Common myeloid progenitor, CD34-positive (primary cell): ENCODE data around the gene KRT28.
"Not testable (repeated sequence)": the region's sequence is repeated elsewhere in the genome, so short reads cannot be mapped to it uniquely, and the experiment has no call there.

Experiments
- CTCF ChIA-PET: fragments of 350-600 bp; sonication (Branson Sonifier 250); formaldehyde crosslinking; loops from one replicate; lab custom pipeline; 2021; ENCODE audit warnings: antibody characterized with exemption; lab: Charles Lee
- POLR2A ChIA-PET: fragments of 350-600 bp; sonication (Branson Sonifier 250); formaldehyde crosslinking; loops from one replicate; lab custom pipeline; 2021; ENCODE audit warnings: antibody characterized with exemption; lab: Charles Lee
- DNase-seq, 3 donors: peaks; one replicate each; pipeline versions ENCODE4 v3.0.0 to v3.0.0-alpha.2; 2013
- H3K27ac ChIP-seq, 2 experiments: 1 replicate in 1 of 2; 2 replicates in 1 of 2; pipeline ENCODE4 v1.7.0; 2013; ENCODE audit warnings: inconsistent platforms in 2 of 2, low read length in 2 of 2, mild to moderate bottlenecking in 2 of 2, low read depth in 1 of 2, moderate library complexity in 1 of 2; ENCODE audit not compliant: severe bottlenecking in 2 of 2, insufficient read depth in 1 of 2, poor library complexity in 1 of 2
- H3K27me3 ChIP-seq, 5 experiments: replicated peaks in 2 of 5; 1 replicate in 3 of 5; 2 replicates in 2 of 5; pipeline versions ENCODE4 v1.6.1 to v1.7.0; 2013; ENCODE audit warnings: low read length in 4 of 5, mild to moderate bottlenecking in 2 of 5, moderate library complexity in 2 of 5, inconsistent platforms in 1 of 5; ENCODE audit not compliant: insufficient read depth in 5 of 5, control insufficient read depth in 4 of 5
- H3K36me3 ChIP-seq, 4 experiments: 1 replicate in 2 of 4; 2 replicates in 2 of 4; pipeline versions ENCODE4 v1.6.1 to v1.7.0; 2013; ENCODE audit warnings: low read length in 3 of 4, control low read depth in 1 of 4, mild to moderate bottlenecking in 1 of 4; ENCODE audit not compliant: control insufficient read depth in 4 of 4, insufficient read depth in 4 of 4
- H3K4me1 ChIP-seq, 4 experiments: 1 replicate in 3 of 4; 2 replicates in 1 of 4; pipeline versions ENCODE4 v1.6.1 to v1.7.1; 2013; ENCODE audit warnings: low read length in 3 of 4, mild to moderate bottlenecking in 3 of 4, control low read depth in 1 of 4, inconsistent platforms in 1 of 4, moderate library complexity in 1 of 4; ENCODE audit not compliant: control insufficient read depth in 4 of 4, insufficient read depth in 4 of 4; ENCODE audit errors: control extremely low read depth in 1 of 4
- H3K4me3 ChIP-seq, 7 experiments: 1 replicate in 4 of 7; 2 replicates in 3 of 7; pipeline versions ENCODE4 v1.5.1 to v1.7.0; 2013; ENCODE audit warnings: mild to moderate bottlenecking in 7 of 7, low read length in 6 of 7, moderate library complexity in 6 of 7, inconsistent platforms in 2 of 7, low read depth in 2 of 7, control low read depth in 1 of 7; ENCODE audit not compliant: insufficient read depth in 4 of 7, control insufficient read depth in 1 of 7; ENCODE audit errors: extremely low read depth in 1 of 7
- H3K9me3 ChIP-seq, 5 experiments: 1 replicate in 4 of 5; 2 replicates in 1 of 5; pipeline versions ENCODE4 v1.6.1 to v1.7.1; 2013; ENCODE audit warnings: low read length in 4 of 5, mild to moderate bottlenecking in 2 of 5, inconsistent platforms in 1 of 5, low read depth in 1 of 5, moderate library complexity in 1 of 5; ENCODE audit not compliant: control insufficient read depth in 4 of 5, insufficient read depth in 2 of 5; ENCODE audit errors: control extremely low read depth in 1 of 5
- WGBS: methylation state at CpG from one replicate; pipeline ENCODE4 v1.1.5; 2013; ENCODE audit not compliant: insufficient coverage; 5-methylcytosine and 5-hydroxymethylcytosine counted together

KRT28 gene

DNA sequence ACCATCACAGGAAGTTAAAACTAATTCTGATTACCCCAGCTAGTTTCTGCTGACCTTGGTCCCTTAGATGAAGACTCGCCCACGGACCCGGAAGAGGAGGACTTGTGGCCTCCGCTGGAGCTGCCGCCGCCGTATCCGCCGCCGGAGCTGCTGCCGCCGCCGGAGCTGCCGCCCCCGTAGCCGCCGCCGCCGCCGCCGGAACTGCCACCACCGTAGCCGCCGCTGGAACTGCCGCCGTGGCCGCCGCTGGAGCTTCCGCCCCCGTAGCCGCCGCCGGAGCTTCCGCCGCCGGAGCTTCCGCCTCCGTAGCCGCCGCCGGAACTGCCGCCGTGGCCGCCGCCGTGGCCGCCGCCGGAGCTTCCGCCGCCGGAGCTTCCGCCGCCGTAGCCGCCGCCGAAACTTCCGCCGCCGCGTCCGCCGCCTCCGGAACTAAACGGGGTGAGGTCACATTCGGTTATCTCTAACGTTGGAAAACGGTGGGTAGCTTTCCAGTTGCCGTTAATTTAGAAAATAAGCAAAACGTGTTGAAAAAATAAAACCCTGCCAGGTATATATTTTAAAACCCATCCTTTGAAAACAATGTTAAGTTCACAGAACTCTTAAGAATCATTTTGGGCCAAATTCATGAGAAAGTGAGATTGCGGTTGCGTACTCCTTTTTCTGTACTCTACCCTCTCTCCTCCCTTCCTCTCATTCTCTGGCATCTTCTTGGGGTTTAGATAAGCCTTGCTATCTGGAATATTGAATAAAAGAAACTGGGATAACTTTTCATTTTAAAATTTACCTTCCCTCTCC is 19.2 kb upstream of the KRT28 start:
- Histone ChIP-seq H3K27ac (peak overlapping the region in 1 of 2 experiments; percentile 81), H3K4me1 (peaks cover 0 to 11% (median 3%) of the 10 kb centered on the region in 4 experiments), H3K27me3 (peaks cover 0 to 14% (median 0%) of the 10 kb centered on the region in 5 experiments), H3K36me3 (peaks cover 0 to 13% (median 3%) of the 10 kb centered on the region in 4 experiments), H3K9me3 (peaks cover 0 to 5% (median 2%) of the 10 kb centered on the region in 5 experiments), H3K4me3 (peak overlapping the region; percentile 31 to 89 (median 82))
- 3% methylated on average over 55 of the region's 73 CpGs for WGBS
- peak; percentile 85 to 92 (median 88) for DNase-seq
- CTCF ChIA-PET: interaction anchor here (1.1 kb wide), 1 partner anchor 17 kb away, joined by 3 read pairs; no protein-coding TSS in a partner anchor
- POLR2A ChIA-PET: no interaction called here

DNA sequence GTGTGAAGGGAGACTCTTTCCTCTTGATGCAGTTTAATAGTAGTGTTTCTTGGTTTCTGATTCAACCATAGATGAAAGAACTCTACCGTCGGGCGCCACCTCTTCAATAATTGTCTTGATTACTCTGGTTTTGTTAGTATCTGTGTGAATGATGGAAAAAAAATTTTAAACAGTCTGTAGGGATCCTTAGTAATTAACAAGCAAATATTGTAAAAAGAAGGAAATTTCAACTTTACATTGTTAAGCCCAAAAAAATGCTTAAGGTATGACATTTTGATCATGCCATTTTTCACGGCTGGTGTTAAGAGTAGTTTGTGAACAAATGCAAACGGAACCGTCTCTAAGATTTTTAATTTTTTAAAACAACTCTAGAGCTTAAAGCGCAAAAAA is 18.6 kb upstream of the KRT28 start:
- ChIA-PET POLR2A (no interaction called here), CTCF (interaction anchor here (1.1 kb wide), 1 partner anchor 16 kb away, joined by 3 read pairs; no protein-coding TSS in a partner anchor)
- Histone ChIP-seq H3K9me3 (peaks cover 0 to 5% (median 2%) of the 10 kb centered on the region in 5 experiments), H3K36me3 (peaks cover 0 to 13% (median 3%) of the 10 kb centered on the region in 4 experiments), H3K4me3 (peak overlapping the region in 6 of 7 experiments; percentile 68 to 89 (median 83)), H3K4me1 (peaks cover 0 to 11% (median 3%) of the 10 kb centered on the region in 4 experiments), H3K27ac (peak overlapping the region in 1 of 2 experiments; percentile 60), H3K27me3 (peaks cover 0 to 17% (median 4%) of the 10 kb centered on the region in 5 experiments)
- WGBS: no CpG with 5 or more reads among the region's 7 CpGs
- DNase-seq: no peak

DNA sequence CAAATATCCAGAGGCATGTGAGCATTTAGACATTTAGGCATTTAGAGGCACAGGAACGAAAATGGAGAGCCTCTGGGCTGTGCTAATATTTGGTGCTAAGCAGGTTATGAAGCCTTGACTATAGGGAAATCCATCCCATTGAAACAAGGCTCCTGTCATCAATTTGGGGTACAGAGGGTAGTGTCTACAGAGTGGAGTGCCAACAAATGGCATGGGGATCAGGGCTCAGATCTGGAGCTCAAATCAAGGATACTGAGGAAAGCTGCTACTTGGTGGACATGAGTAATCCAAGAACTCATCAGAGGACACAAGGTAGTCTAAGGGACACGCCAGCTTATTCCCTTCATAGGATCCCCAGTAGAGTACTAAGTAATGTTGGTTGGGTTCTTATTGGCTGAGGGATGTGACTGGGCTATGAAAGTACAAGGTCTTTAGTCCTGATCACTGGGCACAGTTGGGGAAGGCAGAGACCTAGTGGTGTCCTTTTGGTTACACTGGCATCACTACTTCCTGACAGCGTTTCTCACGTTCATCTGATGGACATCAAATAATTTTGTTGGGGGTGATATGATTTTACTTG is 17.4 kb upstream of the KRT28 start:
- Histone ChIP-seq H3K27ac (no peak overlapping the region), H3K4me3 (no peak overlapping the region), H3K4me1 (peaks cover 0 to 11% (median 3%) of the 10 kb centered on the region in 4 experiments), H3K9me3 (peaks cover 0 to 5% (median 2%) of the 10 kb centered on the region in 5 experiments), H3K27me3 (peaks cover 4 to 27% (median 10%) of the 10 kb centered on the region in 5 experiments), H3K36me3 (peaks cover 0 to 12% (median 3%) of the 10 kb centered on the region in 4 experiments)
- CTCF ChIA-PET: no interaction called here
- WGBS: 93% methylated on average over 4 of the region's 4 CpGs
- no peak for DNase-seq
- POLR2A ChIA-PET: no interaction called here

DNA sequence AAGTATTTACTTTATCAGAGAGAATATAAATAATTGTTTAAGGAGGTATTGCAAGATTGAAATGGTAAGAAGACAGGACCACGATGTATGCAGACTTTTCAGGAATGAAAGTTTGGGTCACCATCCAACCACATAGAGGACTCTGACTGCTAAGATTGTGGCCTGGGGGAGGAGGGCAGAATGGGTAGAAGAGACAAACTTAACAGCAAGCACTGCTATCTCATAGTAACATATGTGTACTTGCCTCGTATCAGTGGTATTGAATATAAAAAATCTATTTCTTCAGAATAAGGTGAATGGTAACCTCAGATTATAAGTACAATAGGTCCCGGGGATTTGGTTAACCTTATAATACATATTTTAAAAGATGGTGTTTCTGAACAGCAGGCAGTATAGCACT is 16.8 kb upstream of the KRT28 start:
- Histone ChIP-seq H3K27me3 (peaks cover 4 to 29% (median 12%) of the 10 kb centered on the region in 5 experiments), H3K9me3 (peaks cover 0 to 5% (median 2%) of the 10 kb centered on the region in 5 experiments), H3K4me3 (no peak overlapping the region), H3K36me3 (peaks cover 0 to 10% (median 3%) of the 10 kb centered on the region in 4 experiments), H3K4me1 (peaks cover 0 to 11% (median 3%) of the 10 kb centered on the region in 4 experiments), H3K27ac (no peak overlapping the region)
- ChIA-PET CTCF (interaction anchor here (1.2 kb wide), 1 partner anchor 846 kb away, joined by 3 read pairs; no protein-coding TSS in a partner anchor), POLR2A (no interaction called here)
- no peak for DNase-seq
- WGBS: no CpG with 5 or more reads among the region's 3 CpGs

DNA sequence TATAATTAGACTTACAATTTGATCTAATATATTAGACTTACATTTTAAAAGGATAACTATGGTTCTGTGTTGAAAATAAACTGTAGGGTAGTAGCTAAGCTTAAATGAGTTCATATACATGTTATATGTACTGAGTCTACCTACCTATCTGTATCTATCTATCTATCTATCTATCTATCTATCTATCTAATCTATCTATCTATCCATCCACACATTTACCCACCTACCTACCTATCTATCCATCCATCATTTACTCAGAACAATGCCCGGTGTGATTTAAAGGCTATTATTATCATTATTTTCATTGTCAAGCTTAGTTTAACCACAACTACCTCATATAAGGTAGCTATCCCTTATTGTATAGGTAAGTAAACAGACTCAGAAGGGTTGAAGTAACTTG is 15.6 kb upstream of the KRT28 start:
- no CpG with 5 or more reads among the region's 1 CpG for WGBS
- no peak overlapping the region for H3K4me3 ChIP-seq
- H3K27me3 ChIP-seq: peaks cover 6 to 33% (median 20%) of the 10 kb centered on the region in 5 experiments
- peaks cover 0 to 10% (median 3%) of the 10 kb centered on the region in 4 experiments for H3K36me3 ChIP-seq
- DNase-seq: no peak
- ChIA-PET CTCF (no interaction called here), POLR2A (no interaction called here)
- H3K27ac ChIP-seq: no peak overlapping the region
- H3K4me1 ChIP-seq: peaks cover 0 to 11% (median 3%) of the 10 kb centered on the region in 4 experiments
- peaks cover 0 to 7% (median under 1%) of the 10 kb centered on the region in 5 experiments for H3K9me3 ChIP-seq

DNA sequence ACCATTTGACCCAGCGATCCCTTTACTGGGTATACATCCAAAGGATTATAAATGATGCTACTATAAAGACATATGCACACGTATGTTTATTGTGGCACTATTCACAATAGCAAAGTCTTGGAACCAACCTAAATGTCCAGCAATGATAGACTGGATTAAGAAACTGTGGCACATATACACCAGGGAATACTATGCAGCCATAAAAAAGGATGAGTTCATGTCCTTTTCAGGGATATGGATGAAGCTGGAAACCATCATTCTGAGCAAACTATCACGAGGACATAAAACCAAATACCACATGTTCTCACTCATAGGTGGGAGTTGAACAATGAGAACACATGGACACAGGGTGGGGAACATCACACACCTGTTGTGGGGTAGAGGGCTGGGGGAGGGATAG is 14.9 kb upstream of the KRT28 start:
- POLR2A ChIA-PET, H3K36me3 ChIP-seq, H3K9me3 ChIP-seq, DNase-seq, H3K4me3 ChIP-seq, H3K27ac ChIP-seq, CTCF ChIA-PET: not testable (repeated sequence)
- WGBS: no CpG with 5 or more reads among the region's 3 CpGs
- peaks cover 10 to 38% (median 27%) of the 10 kb centered on the region in 5 experiments for H3K27me3 ChIP-seq
- H3K4me1 ChIP-seq: peaks cover 0 to 11% (median 3%) of the 10 kb centered on the region in 4 experiments
